ENCODE results near the gene TREX2.

The TREX2 gene

GRCh38 chrX:153435845-153436244 lies 10.0 kb downstream of the TREX2 start:
- no peak for DNase-seq (ENCODE audit: low read depth)

DNA sequence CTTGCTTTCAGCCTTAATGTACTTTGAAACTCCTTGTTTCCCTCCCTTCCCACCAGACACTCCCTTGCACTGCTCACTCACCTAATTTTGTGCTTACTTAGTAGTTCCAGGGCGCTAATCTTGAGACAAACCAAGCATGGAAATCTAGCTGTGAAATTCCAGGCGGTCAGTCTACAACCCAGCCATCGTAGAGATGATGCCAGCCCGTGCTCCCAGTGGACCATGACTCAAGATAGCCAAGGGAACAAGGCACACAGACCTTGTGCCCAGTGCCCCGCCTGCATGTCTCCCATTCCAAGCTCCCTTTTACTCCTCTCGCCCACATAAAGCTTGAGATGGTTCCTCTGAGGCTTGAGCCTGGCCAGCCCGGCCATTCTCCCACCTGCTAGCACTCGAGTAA lies 11.1 kb downstream of the TREX2 start:
- DNase-seq (ENCODE audit: low read depth), result no peak

GRCh38 chrX:153433781-153434285 lies 12.0 kb downstream of the TREX2 start:
- no peak for DNase-seq (ENCODE audit: low read depth)

GRCh38 chrX:153433161-153433680 lies 12.6 kb downstream of the TREX2 start:
- no peak for DNase-seq (ENCODE audit: low read depth)

DNA sequence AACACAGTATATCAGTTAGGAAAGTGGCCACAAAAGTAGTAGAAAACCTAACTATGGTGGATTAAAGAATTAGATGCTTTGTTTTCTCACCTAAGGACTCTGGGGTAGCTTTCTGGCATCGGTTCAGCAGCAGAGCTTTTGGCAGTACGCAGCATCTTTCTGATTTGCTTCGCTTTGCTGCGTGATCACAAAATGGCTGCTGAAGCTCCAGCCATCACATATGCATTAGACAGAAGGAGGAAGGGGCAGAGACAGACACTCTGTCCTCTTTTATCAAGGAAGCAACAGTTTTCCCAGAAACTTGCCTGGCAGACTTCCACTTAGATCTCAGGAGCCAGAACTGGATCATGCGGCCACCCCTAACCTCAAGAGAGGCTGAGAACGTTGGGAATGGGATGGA lies 15.1 kb downstream of the TREX2 start:
- DNase-seq (ENCODE audit: low read depth), result no peak

DNA sequence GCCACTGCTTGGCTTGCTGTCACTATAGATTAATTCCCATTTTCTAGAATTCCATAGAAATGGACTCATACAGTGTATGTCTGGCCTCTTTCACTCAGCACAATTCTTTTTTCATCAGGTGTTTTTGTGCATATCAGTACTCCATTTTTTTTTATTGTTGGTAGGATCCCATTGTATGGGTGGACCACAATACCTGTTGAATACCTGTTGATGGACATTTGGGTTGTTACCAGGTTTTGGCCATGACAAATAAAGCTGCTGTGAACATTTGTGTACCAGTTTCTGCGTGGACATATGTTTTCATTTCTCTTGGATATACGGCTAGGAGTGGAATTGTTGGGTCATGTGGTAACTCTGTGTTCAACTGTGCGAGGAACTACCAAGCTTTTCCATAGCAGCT lies 19.7 kb downstream of the TREX2 start:
- DNase-seq (ENCODE audit: low read depth), result no peak

- no peak for DNase-seq (ENCODE audit: low read depth)
Observed at GRCh38 chrX:153423652-153424051, 22.2 kb downstream of the TREX2 start.

DNA sequence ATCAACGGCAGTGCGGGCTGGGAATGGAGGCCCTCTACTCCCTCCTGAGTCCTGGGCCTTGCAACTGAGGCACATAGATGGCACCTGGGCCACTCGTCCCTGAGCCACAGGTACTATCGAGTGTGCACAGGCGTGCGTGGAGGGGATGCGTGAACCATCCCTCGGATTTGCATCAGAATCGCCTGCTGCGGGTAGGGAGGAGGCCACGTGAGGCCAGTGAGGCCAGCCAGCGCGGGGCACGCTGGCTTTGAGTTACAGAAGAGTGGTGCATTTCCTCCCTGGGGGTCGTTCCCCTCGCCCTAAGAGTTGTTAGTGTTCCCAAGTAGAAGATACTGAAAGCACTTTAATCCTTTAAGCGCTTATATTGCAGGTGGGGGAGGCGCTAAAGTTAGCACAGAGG lies 24.0 kb downstream of the TREX2 start:
- no peak for DNase-seq (ENCODE audit: low read depth)

DNA sequence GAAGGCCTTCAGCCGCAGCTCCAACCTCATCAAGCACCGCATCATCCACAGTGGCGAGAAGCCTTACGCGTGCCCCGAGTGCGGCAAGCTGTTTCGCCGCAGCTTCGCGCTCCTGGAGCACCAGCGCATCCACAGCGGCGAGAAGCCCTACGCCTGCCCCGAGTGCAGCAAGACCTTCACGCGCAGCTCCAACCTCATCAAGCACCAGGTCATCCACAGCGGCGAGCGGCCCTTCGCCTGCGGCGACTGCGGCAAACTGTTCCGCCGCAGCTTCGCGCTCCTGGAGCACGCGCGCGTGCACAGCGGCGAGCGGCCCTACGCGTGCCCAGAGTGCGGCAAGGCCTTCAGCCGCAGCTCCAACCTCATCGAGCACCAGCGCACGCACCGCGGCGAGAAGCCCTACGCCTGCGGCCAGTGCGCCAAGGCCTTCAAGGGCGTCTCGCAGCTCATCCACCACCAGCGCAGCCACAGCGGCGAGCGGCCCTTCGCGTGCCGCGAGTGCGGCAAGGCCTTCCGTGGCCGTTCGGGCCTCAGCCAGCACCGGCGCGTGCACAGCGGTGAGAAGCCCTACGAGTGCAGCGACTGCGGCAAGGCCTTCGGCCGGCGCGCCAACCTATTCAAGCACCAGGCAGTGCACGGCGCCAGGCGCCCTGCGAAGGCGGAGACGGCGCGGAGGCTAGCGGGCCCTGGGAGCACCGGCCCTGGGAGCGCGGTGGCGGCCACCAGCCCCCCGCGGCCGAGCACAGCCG lies 24.8 kb downstream of the TREX2 start:
- DNase-seq (ENCODE audit: low read depth), result no peak

GRCh38 chrX:153417637-153418036 lies 28.2 kb downstream of the TREX2 start:
- DNase-seq (ENCODE audit: low read depth), result no peak

- no peak for DNase-seq (ENCODE audit: low read depth)
Observed at GRCh38 chrX:153416781-153417450, 28.9 kb downstream of the TREX2 start.

- DNase-seq (ENCODE audit: low read depth), result no peak
Observed at GRCh38 chrX:153414856-153415510, 30.9 kb downstream of the TREX2 start.

DNA sequence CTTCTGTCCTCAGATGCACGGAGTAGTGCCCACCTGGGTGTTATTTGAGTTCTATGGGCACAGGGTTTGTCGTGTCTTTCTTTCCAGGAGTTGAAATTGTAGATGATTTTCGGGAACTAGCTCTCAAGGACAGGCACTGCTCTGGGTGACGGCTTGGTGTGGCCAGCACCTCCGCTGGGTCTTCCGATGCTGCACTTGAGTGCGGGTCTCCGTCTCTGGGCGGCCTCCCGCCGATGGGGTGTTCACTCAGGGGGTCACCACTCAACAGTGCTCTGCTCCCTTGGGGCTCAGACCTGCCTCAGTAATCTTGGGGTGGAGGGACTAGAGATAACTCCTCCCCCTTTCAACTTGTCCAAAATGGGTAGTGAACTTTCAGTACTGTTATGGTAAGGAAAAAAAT lies 32.1 kb downstream of the TREX2 start:
- no peak for DNase-seq (ENCODE audit: low read depth)

DNA sequence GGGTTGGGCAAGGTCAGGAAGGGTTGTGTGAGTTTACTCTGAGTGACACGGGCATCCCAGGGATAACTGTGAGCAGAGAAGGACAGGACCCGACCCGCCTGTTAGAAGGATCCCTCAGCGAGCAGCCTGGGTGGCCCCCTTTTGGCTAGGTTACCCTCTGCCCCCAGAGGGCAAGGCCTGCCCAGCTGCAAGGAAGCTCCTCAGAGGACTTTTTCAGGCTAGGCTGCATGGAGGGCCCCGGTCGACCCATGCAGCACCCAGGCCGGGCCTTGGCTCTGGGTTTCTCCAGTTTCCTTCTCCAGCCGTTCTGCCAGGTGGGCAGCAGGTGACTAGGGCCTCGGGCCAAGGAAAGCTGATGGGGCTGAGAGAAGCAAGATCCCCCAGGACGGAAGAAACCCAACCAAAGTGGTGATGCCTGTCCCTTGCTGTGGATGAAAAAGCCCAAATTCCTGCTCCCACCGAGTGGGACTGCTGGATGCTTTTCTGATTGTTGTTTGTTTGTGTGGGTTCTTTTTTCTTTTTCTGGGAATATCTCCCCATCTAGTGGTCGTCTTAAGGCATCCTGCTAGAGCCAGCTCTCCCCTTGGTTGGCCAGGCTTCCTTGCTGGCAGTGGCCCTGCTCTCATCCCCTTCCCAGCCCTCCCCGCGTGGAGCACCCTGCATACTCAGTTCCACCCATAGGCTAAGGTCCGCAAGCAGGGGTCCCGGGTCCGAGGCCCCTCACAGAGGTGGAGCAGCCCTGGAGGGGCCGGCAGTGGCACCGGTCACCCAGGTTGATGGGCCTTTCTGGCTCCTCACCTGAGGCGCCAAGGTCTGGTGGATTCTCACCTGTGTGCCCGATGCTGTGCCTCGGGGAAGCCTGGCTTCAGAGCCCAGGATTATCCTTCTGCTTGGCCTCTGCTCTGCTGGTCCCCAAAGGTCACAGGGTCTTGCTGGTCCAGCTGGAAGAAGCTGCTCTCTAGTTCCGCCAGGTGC lies 32.8 kb downstream of the TREX2 start:
- DNase-seq (ENCODE audit: low read depth), result no peak

- no peak for DNase-seq (ENCODE audit: low read depth)
Observed at GRCh38 chrX:153411988-153412574, 33.8 kb downstream of the TREX2 start.

DNA sequence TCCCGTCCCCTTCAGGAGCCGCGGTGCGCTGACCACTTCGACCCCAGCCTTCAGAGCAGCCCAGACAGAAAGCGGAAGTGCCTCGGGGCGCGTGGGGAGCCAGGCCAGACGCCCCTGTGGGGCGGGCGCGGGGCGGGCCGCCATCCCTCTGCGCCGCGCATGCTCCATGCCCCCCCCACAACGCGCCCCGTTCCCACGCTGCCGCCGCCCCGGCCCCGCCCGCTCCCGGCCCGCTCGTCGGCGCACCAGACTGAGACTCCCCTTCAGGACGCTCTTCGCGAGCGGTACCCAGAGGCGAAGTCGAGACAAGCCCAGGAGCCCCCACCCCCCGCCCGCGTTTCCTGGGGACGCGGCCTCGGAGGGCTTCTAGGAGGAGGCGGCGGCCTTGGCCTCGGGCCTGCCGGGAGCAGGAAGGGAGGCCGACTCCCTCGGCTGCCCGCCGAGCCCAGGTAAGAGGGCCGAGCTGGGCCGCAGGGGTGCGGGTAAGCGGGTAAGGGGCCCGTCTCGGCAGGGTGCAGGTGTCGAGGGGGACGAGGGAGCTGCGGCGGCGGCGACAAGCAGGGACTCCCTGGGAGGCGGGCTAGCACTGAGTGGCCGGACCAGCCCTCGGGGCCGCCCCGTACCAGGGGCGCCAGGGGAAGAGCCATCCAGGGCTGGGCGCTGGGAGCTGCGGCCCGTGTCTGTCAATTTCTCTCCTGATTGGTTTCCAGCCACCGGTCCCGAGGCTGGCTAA lies 34.4 kb downstream of the TREX2 start, which contains the start of gene ZFP92:
Gene ZFP92 (plus strand): TSS at position 218 of the 733 bp plus-strand sequence. CDS start 6,851 bp downstream, outside the sequence.
- DNase-seq (ENCODE audit: low read depth), result peak; percentile 25

GRCh38 chrX:153410888-153411254 lies 35.0 kb downstream of the TREX2 start:
- DNase-seq (ENCODE audit: low read depth), result no peak

DNA sequence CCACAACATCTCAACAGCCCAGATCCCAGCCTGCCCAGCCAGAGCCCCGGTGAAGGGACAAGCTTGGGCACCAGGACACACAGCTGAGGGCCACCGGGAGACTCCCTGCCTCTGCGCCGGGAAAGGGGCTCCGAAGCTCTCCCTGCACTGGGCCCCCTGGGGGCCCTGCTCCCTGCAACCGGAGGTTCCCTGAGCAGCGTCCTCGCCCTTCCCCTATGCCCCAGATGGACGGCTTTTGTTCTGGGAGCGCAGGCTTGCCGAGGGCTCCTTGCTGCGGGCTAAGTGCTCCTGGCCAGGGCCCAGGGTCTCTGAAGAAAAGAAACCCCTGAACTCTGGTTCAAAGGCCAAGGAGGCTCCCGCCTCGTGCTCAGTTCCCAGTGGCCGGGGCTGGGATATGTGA lies 35.5 kb downstream of the TREX2 start:
- no peak for DNase-seq (ENCODE audit: low read depth)

DNA sequence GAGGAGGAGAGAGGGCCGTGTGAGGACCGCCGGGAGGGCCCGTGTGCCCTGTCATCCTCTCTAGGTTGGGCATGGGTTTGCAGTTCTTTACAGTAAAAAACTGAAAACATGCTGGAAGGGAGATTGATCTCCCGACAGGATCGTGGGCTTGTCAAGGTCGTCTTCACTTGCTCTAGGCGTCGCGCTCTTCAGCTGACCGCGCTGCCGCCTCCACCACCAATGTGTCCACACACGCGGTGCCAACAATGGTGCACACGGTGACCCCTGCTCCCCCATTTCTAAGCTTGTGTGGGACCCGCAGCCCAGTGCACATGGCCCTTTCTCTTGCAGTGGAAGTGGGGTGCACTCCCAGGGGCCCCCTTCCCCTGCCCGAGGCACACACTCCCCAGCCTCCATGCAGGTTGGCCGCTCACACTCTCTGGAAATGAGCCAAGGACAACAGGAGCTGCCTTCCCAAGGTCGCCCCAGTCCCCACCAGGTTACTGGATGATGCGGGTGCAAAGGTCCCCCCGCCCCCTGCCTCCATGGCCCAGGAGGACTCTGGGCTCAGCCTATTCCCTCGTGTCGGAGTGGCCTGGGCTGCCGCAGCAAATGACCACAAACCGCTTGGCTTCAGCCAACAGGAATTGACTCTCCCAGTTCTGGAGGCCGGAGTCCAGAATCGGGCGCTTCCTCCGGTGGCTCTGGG lies 36.3 kb downstream of the TREX2 start:
- no peak for DNase-seq (ENCODE audit: low read depth)

DNA sequence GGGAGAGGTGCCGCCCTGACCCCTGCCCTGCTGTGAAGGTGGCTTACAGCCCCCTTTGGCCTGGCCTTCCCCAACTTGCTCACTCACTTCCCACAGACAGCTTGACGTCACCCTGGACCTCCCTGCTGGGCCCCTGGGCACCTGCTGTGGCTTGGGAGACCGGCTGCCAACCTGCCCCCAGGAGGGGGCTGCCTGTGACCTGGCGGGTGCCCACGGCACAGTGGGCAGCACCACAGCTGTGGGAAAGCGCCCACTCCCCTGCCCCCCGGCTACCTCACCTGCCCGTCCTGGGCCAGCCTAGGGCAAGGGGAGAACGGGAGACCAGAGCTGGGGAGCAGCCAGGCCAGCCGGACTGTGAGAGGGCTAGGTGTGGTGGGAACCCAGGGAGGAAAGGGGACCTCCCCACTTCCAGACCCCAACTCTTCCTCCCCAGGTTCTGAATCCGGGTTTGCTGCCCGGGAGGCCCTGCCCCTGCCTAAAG lies 36.9 kb downstream of the TREX2 start:
- DNase-seq (ENCODE audit: low read depth), result no peak
